Measurements from ENCODE around the gene CLCF1. TPM values are rescaled to one million over a fixed set of nuclear protein-coding genes. Genes with fewer than 3 reads are reported as not detected.

CLCF1 gene
- total RNA-seq, 1 donor from 2014 or later: 33.1 TPM

- no peaks in the 10 kb centered on the region for H3K27me3 ChIP-seq (ENCODE audit: control insufficient read depth, insufficient read depth, low read length)
- no peak for DNase-seq (ENCODE audit: low read depth)
- no peak for TF ChIP-seq CTCF (IDR thresholded peaks at IDR 0.05; ENCODE audit: insufficient read depth, low read length, poor library complexity, severe bottlenecking)
- no peaks in the 10 kb centered on the region for H3K36me3 ChIP-seq (ENCODE audit: control insufficient read depth, insufficient read depth, low read length)
- peak overlapping the region; percentile 7 for H3K4me3 ChIP-seq (ENCODE audit: low read depth, low read length)
Measured at GRCh38 chr11:67374571-67375281, 1.3 kb upstream of the CLCF1 start.

- Histone ChIP-seq H3K36me3 (ENCODE audit: control insufficient read depth, insufficient read depth, low read length) (no peaks in the 10 kb centered on the region), H3K27me3 (ENCODE audit: control insufficient read depth, insufficient read depth, low read length) (no peaks in the 10 kb centered on the region), H3K4me3 (ENCODE audit: low read depth, low read length) (peak overlapping the region; percentile 79)
- peak; percentile 46 for TF ChIP-seq CTCF (IDR thresholded peaks at IDR 0.05; ENCODE audit: insufficient read depth, low read length, poor library complexity, severe bottlenecking)
- DNase-seq (ENCODE audit: low read depth): peak; percentile 99
Measured at GRCh38 chr11:67373648-67374570, 511 bp upstream of the CLCF1 start.

GRCh38 chr11:67372321-67372992, 941 bp downstream of the CLCF1 start:
- Histone ChIP-seq H3K27me3 (ENCODE audit: control insufficient read depth, insufficient read depth, low read length) (no peaks in the 10 kb centered on the region), H3K4me3 (ENCODE audit: low read depth, low read length) (peak overlapping the region; percentile 79), H3K36me3 (ENCODE audit: control insufficient read depth, insufficient read depth, low read length) (no peaks in the 10 kb centered on the region)
- no peak for TF ChIP-seq CTCF (IDR thresholded peaks at IDR 0.05; ENCODE audit: insufficient read depth, low read length, poor library complexity, severe bottlenecking)
- no peak for DNase-seq (ENCODE audit: low read depth)

- Histone ChIP-seq H3K36me3 (ENCODE audit: control insufficient read depth, insufficient read depth, low read length) (no peaks in the 10 kb centered on the region), H3K27me3 (ENCODE audit: control insufficient read depth, insufficient read depth, low read length) (no peaks in the 10 kb centered on the region), H3K4me3 (ENCODE audit: low read depth, low read length) (peak overlapping the region; percentile 79)
- no peak for TF ChIP-seq CTCF (IDR thresholded peaks at IDR 0.05; ENCODE audit: insufficient read depth, low read length, poor library complexity, severe bottlenecking)
- no peak for DNase-seq (ENCODE audit: low read depth)
Measured at GRCh38 chr11:67371911-67372320, 1.5 kb downstream of the CLCF1 start.

GRCh38 chr11:67371189-67371910, 2.0 kb downstream of the CLCF1 start:
- no peaks in the 10 kb centered on the region for H3K36me3 ChIP-seq (ENCODE audit: control insufficient read depth, insufficient read depth, low read length)
- peak; percentile 72 for TF ChIP-seq CTCF (IDR thresholded peaks at IDR 0.05; ENCODE audit: insufficient read depth, low read length, poor library complexity, severe bottlenecking)
- peak overlapping the region; percentile 79 for H3K4me3 ChIP-seq (ENCODE audit: low read depth, low read length)
- DNase-seq (ENCODE audit: low read depth): no peak
- H3K27me3 ChIP-seq (ENCODE audit: control insufficient read depth, insufficient read depth, low read length): no peaks in the 10 kb centered on the region
